GM12878 (cell line): Measurements from ENCODE around the gene TBC1D23.

Experiments used
- EP300 ChIP-seq, 2 experiments: fragments of 150-350 bp in 1 of 2; IDR thresholded peaks; 2 replicates each; pipeline ENCODE4 v1.6.1; 2011 to 2012; ENCODE audit warnings: low read depth in 2 of 2, low read length in 2 of 2, borderline replicate concordance in 1 of 2, improper control_type of control experiment in 1 of 2, inconsistent platforms in 1 of 2; ENCODE audit not compliant: control insufficient read depth in 1 of 2
- RFX5 ChIP-seq: IDR thresholded peaks from 2 replicates; pipeline ENCODE4 v1.6.1; 2011; ENCODE audit warnings: low read depth, low read length, improper control_type of control experiment
- SIN3A ChIP-seq: IDR thresholded peaks from 2 replicates; pipeline ENCODE4 v1.6.1; 2012; ENCODE audit warnings: low read depth, low read length, improper control_type of control experiment
- TF ChIP-seq, protein P1 (sequence below): IDR thresholded peaks from 2 replicates; pipeline ENCODE4 v1.6.1; 2012; ENCODE audit warnings: low read depth, low read length, improper control_type of control experiment
- TF ChIP-seq, protein P2 (sequence below), 3 experiments: IDR thresholded peaks in 2 of 3; conservative IDR thresholded peaks in 1 of 3; 2 replicates each; pipeline ENCODE4 v1.5.1; 2011; ENCODE audit warnings: low read depth in 3 of 3, low read length in 3 of 3, mild to moderate bottlenecking in 3 of 3, control low read depth in 2 of 3, moderate library complexity in 2 of 3, inconsistent platforms in 1 of 3, mixed read lengths in 1 of 3; ENCODE audit not compliant: control insufficient read depth in 2 of 3, insufficient read depth in 1 of 3; ENCODE audit errors: extremely low read depth in 1 of 3

- TF ChIP-seq, protein P1, sequence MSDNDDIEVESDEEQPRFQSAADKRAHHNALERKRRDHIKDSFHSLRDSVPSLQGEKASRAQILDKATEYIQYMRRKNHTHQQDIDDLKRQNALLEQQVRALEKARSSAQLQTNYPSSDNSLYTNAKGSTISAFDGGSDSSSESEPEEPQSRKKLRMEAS: no peak
- TF ChIP-seq, protein P2, sequence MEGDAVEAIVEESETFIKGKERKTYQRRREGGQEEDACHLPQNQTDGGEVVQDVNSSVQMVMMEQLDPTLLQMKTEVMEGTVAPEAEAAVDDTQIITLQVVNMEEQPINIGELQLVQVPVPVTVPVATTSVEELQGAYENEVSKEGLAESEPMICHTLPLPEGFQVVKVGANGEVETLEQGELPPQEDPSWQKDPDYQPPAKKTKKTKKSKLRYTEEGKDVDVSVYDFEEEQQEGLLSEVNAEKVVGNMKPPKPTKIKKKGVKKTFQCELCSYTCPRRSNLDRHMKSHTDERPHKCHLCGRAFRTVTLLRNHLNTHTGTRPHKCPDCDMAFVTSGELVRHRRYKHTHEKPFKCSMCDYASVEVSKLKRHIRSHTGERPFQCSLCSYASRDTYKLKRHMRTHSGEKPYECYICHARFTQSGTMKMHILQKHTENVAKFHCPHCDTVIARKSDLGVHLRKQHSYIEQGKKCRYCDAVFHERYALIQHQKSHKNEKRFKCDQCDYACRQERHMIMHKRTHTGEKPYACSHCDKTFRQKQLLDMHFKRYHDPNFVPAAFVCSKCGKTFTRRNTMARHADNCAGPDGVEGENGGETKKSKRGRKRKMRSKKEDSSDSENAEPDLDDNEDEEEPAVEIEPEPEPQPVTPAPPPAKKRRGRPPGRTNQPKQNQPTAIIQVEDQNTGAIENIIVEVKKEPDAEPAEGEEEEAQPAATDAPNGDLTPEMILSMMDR (IDR thresholded peaks at IDR 0.05 in 2 of 3, conservative IDR thresholded peaks at IDR 0.05 in 1 of 3; ENCODE audit: control insufficient read depth in 2 of 3, extremely low read depth in 1 of 3, insufficient read depth in 1 of 3, low read depth in 3 of 3, low read length in 3 of 3): no peak
- TF ChIP-seq SIN3A (no peak), EP300 (IDR thresholded peaks at IDR 0.05; ENCODE audit: borderline replicate concordance in 1 of 2, control insufficient read depth in 1 of 2, low read depth in 2 of 2, low read length in 2 of 2) (no peak), RFX5 (no peak)
Measured at GRCh38 chr3:100228247-100228646, 32.5 kb upstream of the TBC1D23 start.
